Memory B cell (primary cell): ENCODE results near the gene RET.

ENCODE experiments used
- ATAC-seq: fragments of 150-1000 bp; cut with Tn5 transposase; 2 replicates; pipeline ENCODE4 v1.10.0; 2021; ENCODE audit warnings: low read depth, mild to moderate bottlenecking, moderate library complexity
- DNase-seq, 2 donors: peaks; one replicate each; pipeline ENCODE4 v3.0.0; 2022; ENCODE audit warnings: low spot score in 2 of 2
- H3K27ac Mint-ChIP-seq: one replicate; pipeline ENCODE4 v1.8.0; 2022; ENCODE audit warnings: mild to moderate bottlenecking, moderate library complexity, mixed read lengths
- H3K27me3 Mint-ChIP-seq: one replicate; pipeline ENCODE4 v1.8.0; 2022; ENCODE audit warnings: mixed read lengths
- H3K36me3 Mint-ChIP-seq: one replicate; pipeline ENCODE4 v1.8.0; 2022; ENCODE audit warnings: mild to moderate bottlenecking, mixed read lengths
- H3K4me1 Mint-ChIP-seq: one replicate; pipeline ENCODE4 v1.8.0; 2022; ENCODE audit warnings: mixed read lengths
- H3K4me3 Mint-ChIP-seq: one replicate; pipeline ENCODE4 v1.8.0; 2022; ENCODE audit warnings: mild to moderate bottlenecking, moderate library complexity, mixed read lengths
- H3K9me3 Mint-ChIP-seq: one replicate; pipeline ENCODE4 v1.8.0; 2022; ENCODE audit warnings: mixed read lengths

RET gene

GRCh38 chr10:43117777-43118583, 41.1 kb downstream of the RET start:
- Mint-ChIP-seq H3K4me3 (no peak overlapping the region), H3K27me3 (no peaks in the 10 kb centered on the region)

GRCh38 chr10:43118631-43119415, 42.0 kb downstream of the RET start:
- Mint-ChIP-seq H3K4me1 (peaks cover 22% of the 10 kb centered on the region), H3K27ac (peak overlapping the region; percentile 64), H3K4me3 (no peak overlapping the region), H3K36me3 (no peaks in the 10 kb centered on the region), H3K9me3 (no peaks in the 10 kb centered on the region), H3K27me3 (no peaks in the 10 kb centered on the region)
- no peak for DNase-seq
- ATAC-seq, result no peak

More at GRCh38 chr10:43117777-43118583, 41.1 kb downstream of the RET start:
- ATAC-seq (no peak), DNase-seq (no peak)
- no peaks in the 10 kb centered on the region for H3K9me3 Mint-ChIP-seq
- H3K4me1 Mint-ChIP-seq, result peaks cover 22% of the 10 kb centered on the region
- no peaks in the 10 kb centered on the region for H3K36me3 Mint-ChIP-seq
- peak overlapping the region; percentile 39 for H3K27ac Mint-ChIP-seq

DNA sequence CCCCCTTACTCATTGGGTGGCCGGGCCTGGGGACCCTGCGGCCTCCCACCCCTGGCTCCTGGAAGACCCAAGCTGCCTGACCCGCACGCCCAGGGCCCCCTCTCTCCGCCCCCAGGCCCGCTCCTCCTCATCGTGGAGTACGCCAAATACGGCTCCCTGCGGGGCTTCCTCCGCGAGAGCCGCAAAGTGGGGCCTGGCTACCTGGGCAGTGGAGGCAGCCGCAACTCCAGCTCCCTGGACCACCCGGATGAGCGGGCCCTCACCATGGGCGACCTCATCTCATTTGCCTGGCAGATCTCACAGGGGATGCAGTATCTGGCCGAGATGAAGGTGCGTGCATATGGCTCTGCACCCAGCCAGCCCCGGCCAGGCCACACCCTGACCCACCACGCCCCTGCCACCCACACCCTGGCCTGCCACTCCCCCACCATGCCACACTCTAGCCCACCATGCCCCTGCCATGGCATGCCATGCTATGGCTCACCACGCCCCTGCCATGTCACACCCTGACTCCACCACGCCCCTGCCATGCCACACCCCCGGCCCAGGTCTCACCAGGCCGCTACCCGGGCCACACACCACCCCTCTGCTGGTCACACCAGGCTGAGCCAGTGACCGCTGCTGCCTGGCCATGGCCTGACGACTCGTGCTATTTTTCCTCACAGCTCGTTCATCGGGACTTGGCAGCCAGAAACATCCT, 42.7 kb downstream of the RET start:
- H3K4me3 Mint-ChIP-seq, result no peak overlapping the region
- peak overlapping the region; percentile 86 for H3K27ac Mint-ChIP-seq
- no peaks in the 10 kb centered on the region for H3K36me3 Mint-ChIP-seq
- no peaks in the 10 kb centered on the region for H3K27me3 Mint-ChIP-seq
- no peak for ATAC-seq
- DNase-seq, result no peak
- no peaks in the 10 kb centered on the region for H3K9me3 Mint-ChIP-seq
- H3K4me1 Mint-ChIP-seq, result peaks cover 22% of the 10 kb centered on the region

DNA sequence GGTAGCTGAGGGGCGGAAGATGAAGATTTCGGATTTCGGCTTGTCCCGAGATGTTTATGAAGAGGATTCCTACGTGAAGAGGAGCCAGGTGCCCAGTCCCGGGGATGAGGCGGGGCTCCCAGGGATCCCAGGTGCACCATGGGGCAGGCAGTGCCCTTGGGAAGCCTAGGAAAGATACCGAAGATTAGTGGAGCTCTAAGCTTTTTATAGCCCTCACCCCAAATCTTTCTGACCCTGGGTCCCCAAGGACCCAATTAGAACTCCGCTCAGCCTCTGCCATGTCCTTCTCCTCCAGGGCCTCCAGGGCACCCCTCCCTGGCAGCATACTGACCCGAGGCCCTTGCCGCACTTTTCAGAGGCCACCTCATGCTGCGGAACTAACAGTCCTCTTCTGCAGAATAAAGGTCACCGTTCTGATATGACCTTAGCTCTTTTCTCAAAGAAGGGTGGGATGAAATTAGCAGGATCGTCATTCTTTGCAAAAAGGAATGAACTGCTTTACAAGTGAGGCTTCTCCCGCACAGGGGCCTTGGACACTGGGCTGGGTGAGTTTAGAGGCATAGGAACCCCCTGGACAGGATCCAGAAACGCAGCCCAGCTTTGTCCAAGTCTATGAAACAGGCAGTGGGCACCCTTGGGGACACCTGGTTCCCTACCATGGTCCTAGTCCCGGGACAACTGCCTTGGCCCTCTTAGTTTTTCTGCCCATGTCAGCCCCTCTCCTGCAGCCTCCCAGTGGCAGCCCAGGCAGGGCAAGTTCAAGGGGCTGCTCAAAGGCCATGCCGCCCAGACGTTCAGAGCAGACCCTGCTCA, 43.5 kb downstream of the RET start:
- Mint-ChIP-seq H3K4me3 (no peak overlapping the region), H3K9me3 (no peaks in the 10 kb centered on the region), H3K27me3 (no peaks in the 10 kb centered on the region), H3K36me3 (no peaks in the 10 kb centered on the region), H3K27ac (peak overlapping the region; percentile 86), H3K4me1 (peaks cover 22% of the 10 kb centered on the region)
- no peak for DNase-seq
- ATAC-seq, result no peak

- Mint-ChIP-seq H3K36me3 (no peaks in the 10 kb centered on the region), H3K4me3 (peak overlapping the region; percentile 22), H3K9me3 (no peaks in the 10 kb centered on the region), H3K27ac (peak overlapping the region; percentile 86), H3K27me3 (no peaks in the 10 kb centered on the region), H3K4me1 (peaks cover 22% of the 10 kb centered on the region)
- peak in 1 of 2 donors; percentile 27 for DNase-seq
- ATAC-seq, result peak; percentile 95
Observed at GRCh38 chr10:43120929-43121314, 44.1 kb downstream of the RET start.

DNA sequence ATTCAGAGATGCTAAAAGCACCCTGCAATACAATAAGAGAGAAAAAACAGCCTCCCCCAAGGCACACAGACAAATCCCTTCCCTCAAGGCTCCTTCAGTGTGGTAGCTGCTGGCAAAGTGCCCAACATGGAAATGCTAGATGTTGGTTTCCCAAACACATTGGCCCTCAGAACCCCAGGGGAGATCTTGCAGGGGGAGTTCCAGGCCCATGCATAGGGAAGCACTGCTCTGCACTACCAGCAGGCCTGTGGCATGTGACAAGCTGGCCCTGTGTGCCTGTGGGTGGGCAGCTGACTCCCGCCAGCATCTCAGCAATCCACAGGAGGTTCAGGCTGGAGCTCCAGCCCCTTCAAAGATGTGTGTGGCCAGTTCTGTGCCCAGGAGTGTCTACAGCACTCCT, 44.6 kb downstream of the RET start:
- H3K4me1 Mint-ChIP-seq, result peaks cover 26% of the 10 kb centered on the region
- no peaks in the 10 kb centered on the region for H3K36me3 Mint-ChIP-seq
- ATAC-seq, result peak; percentile 16
- peak overlapping the region; percentile 22 for H3K4me3 Mint-ChIP-seq
- no peaks in the 10 kb centered on the region for H3K27me3 Mint-ChIP-seq
- no peak for DNase-seq
- no peaks in the 10 kb centered on the region for H3K9me3 Mint-ChIP-seq
- H3K27ac Mint-ChIP-seq, result peak overlapping the region; percentile 86

- no peaks in the 10 kb centered on the region for H3K27me3 Mint-ChIP-seq
- no peak overlapping the region for H3K4me3 Mint-ChIP-seq
- H3K9me3 Mint-ChIP-seq, result no peaks in the 10 kb centered on the region
- peaks cover 31% of the 10 kb centered on the region for H3K4me1 Mint-ChIP-seq
- H3K36me3 Mint-ChIP-seq, result no peaks in the 10 kb centered on the region
- DNase-seq (no peak), ATAC-seq (no peak)
- H3K27ac Mint-ChIP-seq, result peak overlapping the region; percentile 86
Observed at GRCh38 chr10:43122096-43122495, 45.2 kb downstream of the RET start.

- Mint-ChIP-seq H3K27ac (no peak overlapping the region), H3K9me3 (no peaks in the 10 kb centered on the region), H3K4me3 (no peak overlapping the region), H3K36me3 (no peaks in the 10 kb centered on the region), H3K27me3 (no peaks in the 10 kb centered on the region), H3K4me1 (peaks cover 32% of the 10 kb centered on the region)
- ATAC-seq (no peak), DNase-seq (no peak)
Observed at GRCh38 chr10:43122826-43123225, 46.0 kb downstream of the RET start.

GRCh38 chr10:43123361-43124093, 46.7 kb downstream of the RET start:
- Mint-ChIP-seq H3K27ac (no peak overlapping the region), H3K36me3 (no peaks in the 10 kb centered on the region), H3K4me3 (no peak overlapping the region), H3K27me3 (no peaks in the 10 kb centered on the region), H3K4me1 (peaks cover 32% of the 10 kb centered on the region), H3K9me3 (no peaks in the 10 kb centered on the region)
- no peak for ATAC-seq
- DNase-seq, result no peak

DNA sequence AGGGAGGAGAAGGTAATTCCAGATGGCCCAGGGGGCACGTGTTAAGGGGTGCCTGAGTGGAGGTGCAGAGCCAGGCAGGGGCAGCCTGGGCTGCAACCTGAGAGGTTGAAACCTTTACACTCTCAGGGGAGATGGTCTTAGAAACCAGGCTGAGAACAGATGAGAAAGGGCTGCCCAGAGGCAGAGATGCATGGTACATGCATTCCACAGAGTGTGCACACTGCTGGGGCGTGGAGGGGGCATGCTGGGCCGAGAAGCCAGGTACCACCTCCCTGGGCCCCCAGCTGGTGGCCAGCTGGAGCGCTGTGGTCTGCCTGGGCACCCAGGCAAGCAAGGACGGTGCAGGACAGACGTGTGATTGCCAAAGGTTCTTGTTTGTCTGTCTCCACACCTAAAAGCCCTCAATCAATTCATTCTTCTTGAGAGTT, 47.2 kb downstream of the RET start:
- no peak overlapping the region for H3K4me3 Mint-ChIP-seq

DNA sequence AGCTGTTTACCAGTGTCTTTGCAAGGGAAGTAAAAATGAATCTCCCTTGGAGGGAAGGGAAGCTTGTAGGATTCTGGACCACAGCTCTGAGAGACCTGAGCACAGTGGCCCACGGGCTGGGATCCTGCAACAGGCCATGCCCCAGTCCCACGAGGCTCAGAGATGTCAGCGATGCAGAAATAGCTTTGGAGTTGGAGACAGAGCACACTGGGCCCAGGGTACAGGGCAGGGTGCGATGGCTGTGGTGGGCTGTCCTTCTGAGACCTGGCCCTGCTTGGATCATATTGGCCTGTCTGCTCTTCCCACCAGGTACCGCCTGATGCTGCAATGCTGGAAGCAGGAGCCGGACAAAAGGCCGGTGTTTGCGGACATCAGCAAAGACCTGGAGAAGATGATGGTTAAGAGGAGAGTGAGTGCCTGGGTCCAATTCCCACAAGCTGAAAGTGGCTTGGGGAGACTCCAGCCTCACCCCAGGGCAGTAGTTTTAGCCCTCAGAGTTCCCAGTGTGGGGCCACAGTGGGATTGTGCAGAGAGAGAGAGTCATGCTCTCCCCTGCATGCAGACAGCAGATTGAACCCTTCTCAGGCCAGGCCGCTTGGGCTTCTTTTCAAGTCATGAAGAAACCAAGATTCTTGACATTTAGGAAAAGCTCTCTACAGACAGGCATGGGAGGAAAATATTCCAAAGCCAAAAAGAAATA, 47.9 kb downstream of the RET start:
- DNase-seq (no peak), ATAC-seq (no peak)
- Mint-ChIP-seq H3K27me3 (no peaks in the 10 kb centered on the region), H3K36me3 (no peaks in the 10 kb centered on the region), H3K9me3 (no peaks in the 10 kb centered on the region), H3K4me3 (no peak overlapping the region), H3K27ac (no peak overlapping the region), H3K4me1 (peaks cover 29% of the 10 kb centered on the region)

More for the DNA sequence above, 47.2 kb downstream of the RET start:
- Mint-ChIP-seq H3K27me3 (no peaks in the 10 kb centered on the region), H3K9me3 (no peaks in the 10 kb centered on the region), H3K27ac (no peak overlapping the region), H3K36me3 (no peaks in the 10 kb centered on the region), H3K4me1 (peaks cover 30% of the 10 kb centered on the region)
- no peak for DNase-seq
- no peak for ATAC-seq

GRCh38 chr10:43125274-43125845, 48.5 kb downstream of the RET start:
- H3K36me3 Mint-ChIP-seq, result no peaks in the 10 kb centered on the region
- H3K4me1 Mint-ChIP-seq, result peaks cover 27% of the 10 kb centered on the region
- ATAC-seq (no peak), DNase-seq (no peak)
- H3K4me3 Mint-ChIP-seq, result no peak overlapping the region
- H3K9me3 Mint-ChIP-seq, result no peaks in the 10 kb centered on the region
- H3K27me3 Mint-ChIP-seq, result no peaks in the 10 kb centered on the region
- H3K27ac Mint-ChIP-seq, result no peak overlapping the region
